Panc1 (cell line): Measurements from ENCODE around the gene TBC1D17. TPM values are rescaled to one million over a fixed set of nuclear protein-coding genes. Genes with fewer than 3 reads are reported as not detected.

Experiments used
- ATAC-seq: fragments of 200-7000 bp; cut with Tn5 transposase; 2 replicates; pipeline ENCODE4 v1.9.1; 2020; ENCODE audit warnings: mild to moderate bottlenecking, moderate library complexity
- BruUV-seq: library from RNA; stranded (reverse); fragments of 400-500 nt; replicated peaks from 2 replicates; lab custom pipeline; 2021; lab: Mats Ljungman, UMichigan
- CTCF ChIA-PET: fragments of 300-600 bp; sonication (Branson Sonifier 250); formaldehyde crosslinking; loops from one replicate; lab custom pipeline; 2022; ENCODE audit warnings: antibody characterized with exemption; lab: Charles Lee
- POLR2A ChIA-PET: fragments of 300-600 bp; sonication (Branson Sonifier 250); formaldehyde crosslinking; loops from one replicate; lab custom pipeline; 2022; ENCODE audit warnings: antibody characterized with exemption; lab: Charles Lee
- DNase-seq: peaks from one replicate; pipeline ENCODE4 v3.0.0-alpha.2; 2010; ENCODE audit warnings: low read depth, low spot score
- H3K27ac ChIP-seq: 2 replicates; pipeline ENCODE4 v1.5.1; 2011; ENCODE audit warnings: mild to moderate bottlenecking, low read length, inconsistent platforms
- H3K27me3 ChIP-seq: fragments of 200-500 bp; sonication (Bioruptor generic); 2 replicates; pipeline ENCODE4 v1.6.0; 2014; ENCODE audit warnings: low read length, inconsistent platforms; ENCODE audit not compliant: control insufficient read depth, insufficient read depth
- H3K36me3 ChIP-seq: fragments of 200-500 bp; sonication (Bioruptor generic); 2 replicates; pipeline ENCODE4 v1.5.1; 2014; ENCODE audit warnings: inconsistent platforms, mild to moderate bottlenecking, low read length, moderate library complexity; ENCODE audit not compliant: control insufficient read depth, insufficient read depth
- H3K4me1 ChIP-seq: 2 replicates; pipeline ENCODE4 v1.5.1; 2011; ENCODE audit warnings: inconsistent platforms, mild to moderate bottlenecking, low read length, moderate library complexity; ENCODE audit not compliant: control insufficient read depth, insufficient read depth
- H3K4me3 ChIP-seq, 2 experiments: 2 replicates each; pipeline ENCODE4 v1.5.1; 2011 to 2012; ENCODE audit warnings: low read depth in 2 of 2, low read length in 2 of 2, mild to moderate bottlenecking in 2 of 2, inconsistent platforms in 1 of 2, moderate library complexity in 1 of 2
- H3K9me3 ChIP-seq: fragments of 200-500 bp; sonication (Bioruptor generic); 2 replicates; pipeline ENCODE4 v1.5.1; 2014; ENCODE audit warnings: low read depth, mild to moderate bottlenecking, inconsistent platforms, low read length, moderate library complexity; ENCODE audit not compliant: control insufficient read depth, insufficient read depth
- CTCF ChIP-seq: fragments of 450-650 bp; IDR thresholded peaks from 2 replicates; pipeline ENCODE4 v1.5.1; 2017; ENCODE audit warnings: mild to moderate bottlenecking
- POLR2AphosphoS5 ChIP-seq: IDR thresholded peaks from 2 replicates; pipeline ENCODE4 v1.6.1; 2012; ENCODE audit warnings: mild to moderate bottlenecking, low read depth, low read length, moderate library complexity
- REST ChIP-seq, 2 experiments: IDR thresholded peaks; 2 replicates each; pipeline ENCODE4 v1.6.1; 2011 to 2012; ENCODE audit warnings: low read depth in 2 of 2, control low read depth in 1 of 2, low read length in 1 of 2, mild to moderate bottlenecking in 1 of 2, moderate library complexity in 1 of 2; ENCODE audit not compliant: insufficient read depth in 1 of 2
- SIN3A ChIP-seq: IDR thresholded peaks from 2 replicates; pipeline ENCODE4 v1.6.1; 2012; ENCODE audit warnings: low read depth, mild to moderate bottlenecking, low read length, moderate library complexity, borderline replicate concordance; ENCODE audit not compliant: insufficient read depth
- TCF7L2 ChIP-seq: IDR thresholded peaks from 2 replicates; pipeline ENCODE4 v1.6.1; 2011; ENCODE audit warnings: mild to moderate bottlenecking, low read depth, low read length, inconsistent platforms
- in situ Hi-C: cut with HindIII; loops from 2 replicates; pipeline ENCODE4 v1.10.0; 2016; ENCODE audit warnings: low sequenced_read_pairs, low pct_unique_long_range_greater_than_20kb
- intact Hi-C: fragments of 100-400 bp; cut with micrococcal nuclease; formaldehyde crosslinking; loops from one replicate; pipeline ENCODE4 v1.10.0; 2022; ENCODE audit not compliant: unreplicated experiment
- total RNA-seq: library from RNA; stranded (reverse); gene quantifications from one replicate; pipeline ENCODE4 v1.2.1, GENCODE V29; 2021; ENCODE audit not compliant: unreplicated experiment

TBC1D17 gene
- total RNA-seq, 1 experiment from 2014 or later: 43.2 TPM

GRCh38 chr19:49836176-49837008 lies 41.1 kb upstream of the TBC1D17 start:
- TF ChIP-seq REST (IDR thresholded peaks at IDR 0.05; ENCODE audit: insufficient read depth in 1 of 2, low read depth in 2 of 2, low read length in 1 of 2) (no peak), CTCF (no peak), TCF7L2 (no peak), POLR2AphosphoS5 (no peak), SIN3A (no peak)
- POLR2A ChIA-PET: no interaction called here

GRCh38 chr19:49837009-49837310 lies 40.5 kb upstream of the TBC1D17 start:
- POLR2A ChIA-PET: no interaction called here

More at GRCh38 chr19:49836176-49837008, 41.1 kb upstream of the TBC1D17 start:
- no peaks in the 10 kb centered on the region for H3K9me3 ChIP-seq
- no TSS peak for BruUV-seq
- CTCF ChIA-PET: no interaction called here
- intact Hi-C loops (no loop called here), in situ Hi-C loops (no loop called here)
- H3K36me3 ChIP-seq: no peaks in the 10 kb centered on the region; the same call in 1 of the 2 replicates
- DNase-seq (no peak), ATAC-seq (no peak)
- H3K4me3 ChIP-seq: no peak overlapping the region
- H3K27ac ChIP-seq: no peak overlapping the region
- H3K4me1 ChIP-seq: no peaks in the 10 kb centered on the region
- no peaks in the 10 kb centered on the region for H3K27me3 ChIP-seq

More at GRCh38 chr19:49837009-49837310, 40.5 kb upstream of the TBC1D17 start:
- TF ChIP-seq TCF7L2: no peak
- TF ChIP-seq CTCF: no peak
- TF ChIP-seq SIN3A: no peak
- TF ChIP-seq REST (IDR thresholded peaks at IDR 0.05; ENCODE audit: insufficient read depth in 1 of 2, low read depth in 2 of 2, low read length in 1 of 2): no peak
- no peak for TF ChIP-seq POLR2AphosphoS5
- no peak for DNase-seq
- ATAC-seq: no peak
- BruUV-seq: no TSS peak
- intact Hi-C loops: no loop called here
- Histone ChIP-seq H3K9me3 (no peaks in the 10 kb centered on the region), H3K4me3 (no peak overlapping the region), H3K4me1 (no peaks in the 10 kb centered on the region), H3K27ac (no peak overlapping the region), H3K36me3 (no peaks in the 10 kb centered on the region; the same call in 1 of the 2 replicates), H3K27me3 (no peaks in the 10 kb centered on the region)
- CTCF ChIA-PET: no interaction called here
- in situ Hi-C loops: no loop called here
